GM23338 (cell line): ENCODE results near the gene MYO19. TPM values are rescaled to one million over a fixed set of nuclear protein-coding genes. Genes with fewer than 3 reads are reported as not detected.

Experiments used
- ATAC-seq: fragments of 200-7000 bp; cut with Tn5 transposase; 3 replicates; pipeline ENCODE4 v1.9.1; 2020
- DNase-seq: peaks from one replicate; pipeline ENCODE4 v3.0.0-alpha.2; 2015; ENCODE audit warnings: low spot score
- H2AFZ ChIP-seq: fragments of 200-600 bp; sonication (generic); 2 replicates; pipeline ENCODE4 v1.8.0; 2016; ENCODE audit warnings: antibody characterized with exemption, mild to moderate bottlenecking, moderate library complexity
- H3F3A ChIP-seq: fragments of 200-600 bp; sonication (generic); replicated peaks from 2 replicates; pipeline ENCODE4 v1.8.0; 2017; ENCODE audit warnings: antibody characterized with exemption, mixed run types, low read depth
- H3K27ac ChIP-seq: fragments of 200-600 bp; sonication (generic); 2 replicates; pipeline ENCODE4 v1.6.1; 2016; ENCODE audit warnings: low read depth
- H3K27me3 ChIP-seq: fragments of 200-600 bp; sonication (generic); 2 replicates; pipeline ENCODE4 v1.8.0; 2016; ENCODE audit warnings: mild to moderate bottlenecking, mixed run types, moderate library complexity; ENCODE audit not compliant: insufficient read depth
- H3K36me3 ChIP-seq: fragments of 200-600 bp; sonication (generic); 2 replicates; pipeline ENCODE4 v1.8.0; 2016; ENCODE audit warnings: mild to moderate bottlenecking; ENCODE audit not compliant: insufficient read depth
- H3K4me1 ChIP-seq: fragments of 200-600 bp; sonication (generic); 2 replicates; pipeline ENCODE4 v1.8.0; 2016; ENCODE audit warnings: mild to moderate bottlenecking, moderate library complexity; ENCODE audit not compliant: insufficient read depth
- H3K4me2 ChIP-seq: fragments of 200-600 bp; sonication (generic); 2 replicates; pipeline ENCODE4 v1.7.1; 2017; ENCODE audit warnings: mixed run types
- H3K4me3 ChIP-seq: fragments of 200-600 bp; sonication (generic); 2 replicates; pipeline ENCODE4 v1.6.1; 2016; ENCODE audit warnings: mixed run types
- H3K79me2 ChIP-seq: fragments of 200-600 bp; sonication (generic); replicated peaks from 2 replicates; pipeline ENCODE4 v1.8.0; 2017; ENCODE audit warnings: mild to moderate bottlenecking; ENCODE audit not compliant: insufficient read depth
- H3K9me2 ChIP-seq: fragments of 200-600 bp; sonication (generic); 2 replicates; pipeline ENCODE4 v1.8.0; 2017; ENCODE audit not compliant: insufficient read depth
- H4K20me1 ChIP-seq: fragments of 200-600 bp; sonication (generic); replicated peaks from 2 replicates; pipeline ENCODE4 v1.8.0; 2017; ENCODE audit warnings: mild to moderate bottlenecking; ENCODE audit not compliant: insufficient read depth
- H3K27ac Mint-ChIP-seq: 2 replicates; pipeline ENCODE4 v1.8.0; 2020; ENCODE audit warnings: inconsistent platforms, mild to moderate bottlenecking, moderate library complexity, mixed read lengths
- H3K27me3 Mint-ChIP-seq: 3 replicates; pipeline ENCODE4 v1.8.0; 2022; ENCODE audit warnings: low read depth, mild to moderate bottlenecking, moderate library complexity, mixed read lengths, inconsistent platforms; ENCODE audit not compliant: insufficient read depth, poor library complexity
- H3K36me3 Mint-ChIP-seq: 3 replicates; pipeline ENCODE4 v1.8.0; 2021; ENCODE audit warnings: low read depth, mild to moderate bottlenecking, inconsistent platforms, moderate library complexity, mixed read lengths
- H3K4me1 Mint-ChIP-seq: 3 replicates; pipeline ENCODE4 v1.8.0; 2020; ENCODE audit warnings: mild to moderate bottlenecking, inconsistent platforms, mixed read lengths
- H3K4me3 Mint-ChIP-seq: 3 replicates; pipeline ENCODE4 v1.8.0; 2021; ENCODE audit warnings: moderate library complexity, mild to moderate bottlenecking, inconsistent platforms, mixed read lengths
- H3K9me3 Mint-ChIP-seq: 3 replicates; pipeline ENCODE4 v1.8.0; 2020; ENCODE audit warnings: moderate library complexity, mild to moderate bottlenecking, inconsistent platforms, mixed read lengths
- CREB1 ChIP-seq: fragments of 250-450 bp; sonication (Bioruptor Pico); IDR thresholded peaks from 2 replicates; pipeline ENCODE4 v1.5.0; 2020; ENCODE audit warnings: low read depth, mild to moderate bottlenecking, moderate library complexity
- EZH2 ChIP-seq: fragments of 200-600 bp; sonication (generic); IDR thresholded peaks from one replicate; pipeline ENCODE4 v1.8.0; 2017; ENCODE audit warnings: antibody characterized with exemption, mild to moderate bottlenecking, low read depth; ENCODE audit not compliant: unreplicated experiment
- EZH2phosphoT487 ChIP-seq: fragments of 200-600 bp; sonication (generic); IDR thresholded peaks from one replicate; pipeline ENCODE4 v1.8.1; 2018; ENCODE audit warnings: antibody characterized with exemption; ENCODE audit not compliant: unreplicated experiment
- JUNB ChIP-seq: IDR thresholded peaks from one replicate; pipeline ENCODE4 v1.6.1; 2016; ENCODE audit warnings: antibody characterized with exemption; ENCODE audit not compliant: unreplicated experiment
- NANOG ChIP-seq: IDR thresholded peaks from 2 replicates; pipeline ENCODE4 v1.6.1; 2016; ENCODE audit warnings: antibody characterized with exemption, borderline replicate concordance
- POLR2AphosphoS5 ChIP-seq: IDR thresholded peaks from 2 replicates; pipeline ENCODE4 v1.6.1; 2016; ENCODE audit warnings: antibody characterized with exemption, low read depth
- STAT1 ChIP-seq: IDR thresholded peaks from one replicate; pipeline ENCODE4 v1.6.1; 2016; ENCODE audit warnings: antibody characterized with exemption; ENCODE audit not compliant: unreplicated experiment
- ZNF114 ChIP-seq: fragments of 250-450 bp; sonication (Bioruptor Pico); IDR thresholded peaks from 2 replicates; pipeline ENCODE4 v1.5.0; 2020; ENCODE audit warnings: mild to moderate bottlenecking, moderate library complexity
- ZNF331 ChIP-seq: fragments of 250-450 bp; sonication (Bioruptor Pico); IDR thresholded peaks from 2 replicates; pipeline ENCODE4 v1.5.0; 2020; ENCODE audit warnings: low read depth, mild to moderate bottlenecking, moderate library complexity
- polyA plus RNA-seq: library from polyadenylated mRNA; unstranded; fragments of >200 nt; fragmentation: Nextera tagmentation; extraction: Ambion mirVana; gene quantifications from 2 replicates; pipeline ENCODE4 v1.2.1, GENCODE V29; 2016
- total RNA-seq: library from RNA; depleted of rRNA; stranded (reverse); fragments of >200 nt; shearing (Covaris generic); gene quantifications from 2 replicates; pipeline ENCODE4 v1.2.3, GENCODE V29; 2014
- TF ChIP-seq, protein P1 (sequence below): IDR thresholded peaks from one replicate; pipeline ENCODE4 v1.6.1; 2018; ENCODE audit warnings: antibody characterized with exemption; ENCODE audit not compliant: unreplicated experiment
- TF ChIP-seq, protein P2 (sequence below), 2 experiments: fragments of 200-600 bp in 1 of 2; sonication (generic) in 1 of 2; conservative IDR thresholded peaks; 2 replicates each; pipeline versions ENCODE4 v1.5.1 to v1.6.1; 2016 to 2017; ENCODE audit warnings: antibody characterized with exemption in 2 of 2, low read depth in 2 of 2, mild to moderate bottlenecking in 2 of 2, moderate library complexity in 1 of 2
- TF ChIP-seq, protein P3 (sequence below): IDR thresholded peaks from 2 replicates; pipeline ENCODE4 v1.6.1; 2016; ENCODE audit warnings: antibody characterized with exemption
- TF ChIP-seq, protein P4 (sequence below): fragments of 250-450 bp; sonication (Bioruptor Pico); IDR thresholded peaks from 2 replicates; pipeline ENCODE4 v1.5.0; 2020; ENCODE audit warnings: mild to moderate bottlenecking, moderate library complexity

Gene MYO19
- total and polyA plus RNA-seq, 2 experiments from 2014 or later: 37.9 to 150 TPM

DNA sequence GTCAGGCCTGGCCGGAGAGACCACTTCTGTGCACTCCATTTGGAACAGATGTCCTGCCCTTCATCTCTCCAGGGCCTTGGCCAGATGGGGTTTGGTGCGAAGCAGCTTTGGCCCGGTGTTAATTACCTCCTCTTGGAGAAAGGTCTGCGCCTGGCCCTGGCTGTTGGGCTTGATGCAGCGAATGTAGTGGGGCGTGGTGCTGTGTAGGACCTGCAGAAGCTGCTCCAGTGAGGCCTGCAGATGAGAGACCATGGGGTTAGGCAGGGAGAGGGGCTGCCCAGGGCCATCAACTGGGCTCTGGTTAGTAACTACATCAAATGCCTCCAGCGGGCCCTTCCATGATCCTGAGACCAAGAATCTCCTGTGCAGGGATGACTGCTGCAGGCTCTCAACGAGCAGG is 29.5 kb downstream of the MYO19 start:
- Mint-ChIP-seq H3K4me1 (no peaks in the 10 kb centered on the region), H3K9me3 (no peaks in the 10 kb centered on the region), H3K36me3 (peaks cover 96% of the 10 kb centered on the region), H3K27me3 (peaks cover 8% of the 10 kb centered on the region), H3K27ac (no peak overlapping the region), H3K4me3 (no peak overlapping the region)
- Histone ChIP-seq H3K9me2 (no peaks in the 10 kb centered on the region), H3K27me3 (no peaks in the 10 kb centered on the region), H3K27ac (no peak overlapping the region), H3K4me1 (no peaks in the 10 kb centered on the region), H3K79me2 (no peaks in the 10 kb centered on the region), H3K4me3 (no peak overlapping the region), H3K4me2 (no peak overlapping the region), H3F3A (no peaks in the 10 kb centered on the region), H4K20me1 (peaks cover 4% of the 10 kb centered on the region), H3K36me3 (peaks cover 19% of the 10 kb centered on the region), H2AFZ (no peak overlapping the region)
- TF ChIP-seq, protein P1, sequence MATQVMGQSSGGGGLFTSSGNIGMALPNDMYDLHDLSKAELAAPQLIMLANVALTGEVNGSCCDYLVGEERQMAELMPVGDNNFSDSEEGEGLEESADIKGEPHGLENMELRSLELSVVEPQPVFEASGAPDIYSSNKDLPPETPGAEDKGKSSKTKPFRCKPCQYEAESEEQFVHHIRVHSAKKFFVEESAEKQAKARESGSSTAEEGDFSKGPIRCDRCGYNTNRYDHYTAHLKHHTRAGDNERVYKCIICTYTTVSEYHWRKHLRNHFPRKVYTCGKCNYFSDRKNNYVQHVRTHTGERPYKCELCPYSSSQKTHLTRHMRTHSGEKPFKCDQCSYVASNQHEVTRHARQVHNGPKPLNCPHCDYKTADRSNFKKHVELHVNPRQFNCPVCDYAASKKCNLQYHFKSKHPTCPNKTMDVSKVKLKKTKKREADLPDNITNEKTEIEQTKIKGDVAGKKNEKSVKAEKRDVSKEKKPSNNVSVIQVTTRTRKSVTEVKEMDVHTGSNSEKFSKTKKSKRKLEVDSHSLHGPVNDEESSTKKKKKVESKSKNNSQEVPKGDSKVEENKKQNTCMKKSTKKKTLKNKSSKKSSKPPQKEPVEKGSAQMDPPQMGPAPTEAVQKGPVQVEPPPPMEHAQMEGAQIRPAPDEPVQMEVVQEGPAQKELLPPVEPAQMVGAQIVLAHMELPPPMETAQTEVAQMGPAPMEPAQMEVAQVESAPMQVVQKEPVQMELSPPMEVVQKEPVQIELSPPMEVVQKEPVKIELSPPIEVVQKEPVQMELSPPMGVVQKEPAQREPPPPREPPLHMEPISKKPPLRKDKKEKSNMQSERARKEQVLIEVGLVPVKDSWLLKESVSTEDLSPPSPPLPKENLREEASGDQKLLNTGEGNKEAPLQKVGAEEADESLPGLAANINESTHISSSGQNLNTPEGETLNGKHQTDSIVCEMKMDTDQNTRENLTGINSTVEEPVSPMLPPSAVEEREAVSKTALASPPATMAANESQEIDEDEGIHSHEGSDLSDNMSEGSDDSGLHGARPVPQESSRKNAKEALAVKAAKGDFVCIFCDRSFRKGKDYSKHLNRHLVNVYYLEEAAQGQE: no peak
- TF ChIP-seq, protein P2, sequence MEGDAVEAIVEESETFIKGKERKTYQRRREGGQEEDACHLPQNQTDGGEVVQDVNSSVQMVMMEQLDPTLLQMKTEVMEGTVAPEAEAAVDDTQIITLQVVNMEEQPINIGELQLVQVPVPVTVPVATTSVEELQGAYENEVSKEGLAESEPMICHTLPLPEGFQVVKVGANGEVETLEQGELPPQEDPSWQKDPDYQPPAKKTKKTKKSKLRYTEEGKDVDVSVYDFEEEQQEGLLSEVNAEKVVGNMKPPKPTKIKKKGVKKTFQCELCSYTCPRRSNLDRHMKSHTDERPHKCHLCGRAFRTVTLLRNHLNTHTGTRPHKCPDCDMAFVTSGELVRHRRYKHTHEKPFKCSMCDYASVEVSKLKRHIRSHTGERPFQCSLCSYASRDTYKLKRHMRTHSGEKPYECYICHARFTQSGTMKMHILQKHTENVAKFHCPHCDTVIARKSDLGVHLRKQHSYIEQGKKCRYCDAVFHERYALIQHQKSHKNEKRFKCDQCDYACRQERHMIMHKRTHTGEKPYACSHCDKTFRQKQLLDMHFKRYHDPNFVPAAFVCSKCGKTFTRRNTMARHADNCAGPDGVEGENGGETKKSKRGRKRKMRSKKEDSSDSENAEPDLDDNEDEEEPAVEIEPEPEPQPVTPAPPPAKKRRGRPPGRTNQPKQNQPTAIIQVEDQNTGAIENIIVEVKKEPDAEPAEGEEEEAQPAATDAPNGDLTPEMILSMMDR (conservative IDR thresholded peaks at IDR 0.05; ENCODE audit: low read depth in 2 of 2): no peak
- no peak for TF ChIP-seq STAT1
- TF ChIP-seq NANOG: no peak
- TF ChIP-seq POLR2AphosphoS5: no peak
- TF ChIP-seq, protein P3, sequence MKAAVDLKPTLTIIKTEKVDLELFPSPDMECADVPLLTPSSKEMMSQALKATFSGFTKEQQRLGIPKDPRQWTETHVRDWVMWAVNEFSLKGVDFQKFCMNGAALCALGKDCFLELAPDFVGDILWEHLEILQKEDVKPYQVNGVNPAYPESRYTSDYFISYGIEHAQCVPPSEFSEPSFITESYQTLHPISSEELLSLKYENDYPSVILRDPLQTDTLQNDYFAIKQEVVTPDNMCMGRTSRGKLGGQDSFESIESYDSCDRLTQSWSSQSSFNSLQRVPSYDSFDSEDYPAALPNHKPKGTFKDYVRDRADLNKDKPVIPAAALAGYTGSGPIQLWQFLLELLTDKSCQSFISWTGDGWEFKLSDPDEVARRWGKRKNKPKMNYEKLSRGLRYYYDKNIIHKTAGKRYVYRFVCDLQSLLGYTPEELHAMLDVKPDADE: no peak
- no peak for TF ChIP-seq JUNB
- TF ChIP-seq CREB1 (CRISPR knock-in tag): no peak
- TF ChIP-seq, protein P4, sequence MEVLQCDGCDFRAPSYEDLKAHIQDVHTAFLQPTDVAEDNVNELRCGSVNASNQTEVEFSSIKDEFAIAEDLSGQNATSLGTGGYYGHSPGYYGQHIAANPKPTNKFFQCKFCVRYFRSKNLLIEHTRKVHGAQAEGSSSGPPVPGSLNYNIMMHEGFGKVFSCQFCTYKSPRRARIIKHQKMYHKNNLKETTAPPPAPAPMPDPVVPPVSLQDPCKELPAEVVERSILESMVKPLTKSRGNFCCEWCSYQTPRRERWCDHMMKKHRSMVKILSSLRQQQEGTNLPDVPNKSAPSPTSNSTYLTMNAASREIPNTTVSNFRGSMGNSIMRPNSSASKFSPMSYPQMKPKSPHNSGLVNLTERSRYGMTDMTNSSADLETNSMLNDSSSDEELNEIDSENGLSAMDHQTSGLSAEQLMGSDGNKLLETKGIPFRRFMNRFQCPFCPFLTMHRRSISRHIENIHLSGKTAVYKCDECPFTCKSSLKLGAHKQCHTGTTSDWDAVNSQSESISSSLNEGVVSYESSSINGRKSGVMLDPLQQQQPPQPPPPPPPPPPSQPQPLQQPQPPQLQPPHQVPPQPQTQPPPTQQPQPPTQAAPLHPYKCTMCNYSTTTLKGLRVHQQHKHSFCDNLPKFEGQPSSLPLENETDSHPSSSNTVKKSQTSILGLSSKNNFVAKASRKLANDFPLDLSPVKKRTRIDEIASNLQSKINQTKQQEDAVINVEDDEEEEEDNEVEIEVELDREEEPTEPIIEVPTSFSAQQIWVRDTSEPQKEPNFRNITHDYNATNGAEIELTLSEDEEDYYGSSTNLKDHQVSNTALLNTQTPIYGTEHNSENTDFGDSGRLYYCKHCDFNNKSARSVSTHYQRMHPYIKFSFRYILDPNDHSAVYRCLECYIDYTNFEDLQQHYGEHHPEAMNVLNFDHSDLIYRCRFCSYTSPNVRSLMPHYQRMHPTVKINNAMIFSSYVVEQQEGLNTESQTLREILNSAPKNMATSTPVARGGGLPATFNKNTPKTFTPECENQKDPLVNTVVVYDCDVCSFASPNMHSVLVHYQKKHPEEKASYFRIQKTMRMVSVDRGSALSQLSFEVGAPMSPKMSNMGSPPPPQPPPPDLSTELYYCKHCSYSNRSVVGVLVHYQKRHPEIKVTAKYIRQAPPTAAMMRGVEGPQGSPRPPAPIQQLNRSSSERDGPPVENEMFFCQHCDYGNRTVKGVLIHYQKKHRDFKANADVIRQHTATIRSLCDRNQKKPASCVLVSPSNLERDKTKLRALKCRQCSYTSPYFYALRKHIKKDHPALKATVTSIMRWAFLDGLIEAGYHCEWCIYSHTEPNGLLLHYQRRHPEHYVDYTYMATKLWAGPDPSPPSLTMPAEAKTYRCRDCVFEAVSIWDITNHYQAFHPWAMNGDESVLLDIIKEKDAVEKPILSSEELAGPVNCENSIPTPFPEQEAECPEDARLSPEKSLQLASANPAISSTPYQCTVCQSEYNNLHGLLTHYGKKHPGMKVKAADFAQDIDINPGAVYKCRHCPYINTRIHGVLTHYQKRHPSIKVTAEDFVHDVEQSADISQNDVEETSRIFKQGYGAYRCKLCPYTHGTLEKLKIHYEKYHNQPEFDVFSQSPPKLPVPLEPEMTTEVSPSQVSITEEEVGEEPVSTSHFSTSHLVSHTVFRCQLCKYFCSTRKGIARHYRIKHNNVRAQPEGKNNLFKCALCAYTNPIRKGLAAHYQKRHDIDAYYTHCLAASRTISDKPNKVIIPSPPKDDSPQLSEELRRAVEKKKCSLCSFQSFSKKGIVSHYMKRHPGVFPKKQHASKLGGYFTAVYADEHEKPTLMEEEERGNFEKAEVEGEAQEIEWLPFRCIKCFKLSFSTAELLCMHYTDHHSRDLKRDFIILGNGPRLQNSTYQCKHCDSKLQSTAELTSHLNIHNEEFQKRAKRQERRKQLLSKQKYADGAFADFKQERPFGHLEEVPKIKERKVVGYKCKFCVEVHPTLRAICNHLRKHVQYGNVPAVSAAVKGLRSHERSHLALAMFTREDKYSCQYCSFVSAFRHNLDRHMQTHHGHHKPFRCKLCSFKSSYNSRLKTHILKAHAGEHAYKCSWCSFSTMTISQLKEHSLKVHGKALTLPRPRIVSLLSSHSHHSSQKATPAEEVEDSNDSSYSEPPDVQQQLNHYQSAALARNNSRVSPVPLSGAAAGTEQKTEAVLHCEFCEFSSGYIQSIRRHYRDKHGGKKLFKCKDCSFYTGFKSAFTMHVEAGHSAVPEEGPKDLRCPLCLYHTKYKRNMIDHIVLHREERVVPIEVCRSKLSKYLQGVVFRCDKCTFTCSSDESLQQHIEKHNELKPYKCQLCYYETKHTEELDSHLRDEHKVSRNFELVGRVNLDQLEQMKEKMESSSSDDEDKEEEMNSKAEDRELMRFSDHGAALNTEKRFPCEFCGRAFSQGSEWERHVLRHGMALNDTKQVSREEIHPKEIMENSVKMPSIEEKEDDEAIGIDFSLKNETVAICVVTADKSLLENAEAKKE (CRISPR knock-in tag): no peak
- TF ChIP-seq ZNF331: no peak
- no peak for TF ChIP-seq EZH2
- TF ChIP-seq EZH2phosphoT487: no peak
- TF ChIP-seq ZNF114 (CRISPR knock-in tag): no peak
- no peak for ATAC-seq
- no peak for DNase-seq
